SH-SY5Y (cell line): ENCODE results near the gene BIRC7.

Experiments
- GATA2 ChIP-seq: IDR thresholded peaks from 2 replicates; pipeline ENCODE4 v1.6.1; 2011; ENCODE audit warnings: mild to moderate bottlenecking, low read depth, low read length
- GATA3 ChIP-seq: IDR thresholded peaks from 2 replicates; pipeline ENCODE4 v1.6.1; 2011; ENCODE audit warnings: low read depth, mild to moderate bottlenecking, low read length, moderate library complexity

- TF ChIP-seq GATA2 (no peak), GATA3 (no peak)
These were observed 13.2 kb upstream of the BIRC7 start for GRCh38 chr20:63222541-63222940.
